ENCODE measurements around the gene MKI67. TPM values are rescaled to one million over a fixed set of nuclear protein-coding genes. Genes with fewer than 3 reads are reported as not detected.

MKI67 gene
- total and polyA plus RNA-seq, 2 of the 13 experiments (the other 11 are each of a cell fraction or from before 2014, with no cell fraction given), result 6.7 to 22.9 TPM

DNA sequence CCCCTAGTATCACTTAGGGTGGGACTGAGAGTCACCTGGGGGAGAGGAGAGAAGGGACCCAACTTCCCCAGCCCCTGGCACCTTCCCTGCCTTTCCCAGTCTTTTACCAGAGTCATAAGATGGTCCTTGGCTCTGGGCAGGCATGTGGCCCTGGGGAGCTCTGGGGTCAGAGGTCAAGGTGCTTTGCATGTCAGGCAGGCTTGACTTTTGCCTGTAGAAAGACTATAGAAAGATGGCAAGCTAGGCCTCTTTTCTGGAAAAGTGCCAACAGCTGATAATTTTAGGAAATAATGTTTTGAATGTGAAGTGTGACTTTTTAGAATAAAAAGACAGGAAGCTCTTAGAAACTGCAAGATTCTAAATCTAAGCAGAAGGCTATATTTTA lies 67.5 kb downstream of the MKI67 start (continued):
- TF ChIP-seq, protein P1, sequence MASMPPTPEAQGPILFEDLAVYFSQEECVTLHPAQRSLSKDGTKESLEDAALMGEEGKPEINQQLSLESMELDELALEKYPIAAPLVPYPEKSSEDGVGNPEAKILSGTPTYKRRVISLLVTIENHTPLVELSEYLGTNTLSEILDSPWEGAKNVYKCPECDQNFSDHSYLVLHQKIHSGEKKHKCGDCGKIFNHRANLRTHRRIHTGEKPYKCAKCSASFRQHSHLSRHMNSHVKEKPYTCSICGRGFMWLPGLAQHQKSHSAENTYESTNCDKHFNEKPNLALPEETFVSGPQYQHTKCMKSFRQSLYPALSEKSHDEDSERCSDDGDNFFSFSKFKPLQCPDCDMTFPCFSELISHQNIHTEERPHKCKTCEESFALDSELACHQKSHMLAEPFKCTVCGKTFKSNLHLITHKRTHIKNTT (CRISPR knock-in tag; IDR thresholded peaks at IDR 0.05), result no peak
- TF ChIP-seq ZNF121 (CRISPR knock-in tag; IDR thresholded peaks at IDR 0.05) (no peak), SNAI1 (CRISPR knock-in tag; IDR thresholded peaks at IDR 0.05; ENCODE audit: borderline replicate concordance) (no peak), FOXM1 (CRISPR knock-in tag; IDR thresholded peaks at IDR 0.05) (no peak), ZNF280D (CRISPR knock-in tag; IDR thresholded peaks at IDR 0.05) (no peak)

- Histone ChIP-seq H4K20me1 (ENCODE audit: insufficient read depth, low read length) (no peaks in the 10 kb centered on the region), H3K4me1 (ENCODE audit: insufficient read depth, low read length) (no peaks in the 10 kb centered on the region), H3K9ac (ENCODE audit: insufficient read depth, low read depth, low read length) (no peak overlapping the region), H3K79me2 (ENCODE audit: insufficient read depth, low read length) (no peaks in the 10 kb centered on the region), H3K36me3 (replicated peaks in 1 of 2; ENCODE audit: control insufficient read depth in 1 of 2, insufficient read depth in 2 of 2, low read length in 2 of 2) (no peaks in the 10 kb centered on the region), H3K27me3 (ENCODE audit: control insufficient read depth in 1 of 2, insufficient read depth in 2 of 2, low read length in 2 of 2) (peaks cover 1 to 16% of the 10 kb centered on the region in 2 experiments; a peak in 2 of 5 replicates), H3K27ac (ENCODE audit: extremely low read length, insufficient read depth, low read length) (no peak overlapping the region), H3K4me2 (ENCODE audit: low read depth, low read length) (no peak overlapping the region), H3K9me3 (ENCODE audit: low read length) (no peaks in the 10 kb centered on the region), H3K4me3 (replicated peaks in 1 of 3; ENCODE audit: insufficient read depth in 1 of 3, low read depth in 2 of 3, low read length in 3 of 3) (no peak overlapping the region), H2AFZ (ENCODE audit: low read length) (no peak overlapping the region)
- TF ChIP-seq ZNF446 (CRISPR knock-in tag; IDR thresholded peaks at IDR 0.05), result no peak
- no peak for TF ChIP-seq ZNF724P (CRISPR knock-in tag; IDR thresholded peaks at IDR 0.05; ENCODE audit: borderline replicate concordance)
- TF ChIP-seq MXD4 (CRISPR knock-in tag; IDR thresholded peaks at IDR 0.05), result no peak
- no peak for TF ChIP-seq TSC22D2 (CRISPR knock-in tag; IDR thresholded peaks at IDR 0.05; ENCODE audit: borderline replicate concordance)
- no peak for TF ChIP-seq SP140L (CRISPR knock-in tag; IDR thresholded peaks at IDR 0.05; ENCODE audit: borderline replicate concordance)
- no peak for TF ChIP-seq SATB2 (CRISPR knock-in tag; IDR thresholded peaks at IDR 0.05)
- FAIRE-seq (no peak), ATAC-seq (no peak), DNase-seq (ENCODE audit: low spot score) (no peak)
- ChIA-PET POLR2A (no interaction called here), CTCF (ENCODE audit: low intra/inter-chr PET ratio, low total read pairs) (no interaction called here)
- in situ Hi-C loops (cut with HindIII; ENCODE audit: extremely low pct_ligation_motif_present, low pct_unique_long_range_greater_than_20kb) (no loop called here), intact Hi-C loops (cut with micrococcal nuclease; ENCODE audit: unreplicated experiment) (no loop called here)
- WGBS (ENCODE audit: low lambda C conversion rate), result 50% methylated on average over 4 of the region's 9 CpGs
- no TSS peak for BruUV-seq (replicated peaks)
Measured at GRCh38 chr10:128058106-128058749, 68.0 kb downstream of the MKI67 start.
